GM18519 (cell line): ENCODE results near the gene DNTTIP2.
"Not testable (repeated sequence)": the region's sequence is repeated elsewhere in the genome, so short reads cannot be mapped to it uniquely, and the experiment has no call there.

Source experiments
- ATAC-seq: cut with Tn5 transposase; IDR thresholded peaks from one replicate; pipeline ENCODE4 v1.9.1; 2021; ENCODE audit warnings: mild to moderate bottlenecking, moderate library complexity; ENCODE audit not compliant: unreplicated experiment, low FRiP score

DNTTIP2 gene

DNA sequence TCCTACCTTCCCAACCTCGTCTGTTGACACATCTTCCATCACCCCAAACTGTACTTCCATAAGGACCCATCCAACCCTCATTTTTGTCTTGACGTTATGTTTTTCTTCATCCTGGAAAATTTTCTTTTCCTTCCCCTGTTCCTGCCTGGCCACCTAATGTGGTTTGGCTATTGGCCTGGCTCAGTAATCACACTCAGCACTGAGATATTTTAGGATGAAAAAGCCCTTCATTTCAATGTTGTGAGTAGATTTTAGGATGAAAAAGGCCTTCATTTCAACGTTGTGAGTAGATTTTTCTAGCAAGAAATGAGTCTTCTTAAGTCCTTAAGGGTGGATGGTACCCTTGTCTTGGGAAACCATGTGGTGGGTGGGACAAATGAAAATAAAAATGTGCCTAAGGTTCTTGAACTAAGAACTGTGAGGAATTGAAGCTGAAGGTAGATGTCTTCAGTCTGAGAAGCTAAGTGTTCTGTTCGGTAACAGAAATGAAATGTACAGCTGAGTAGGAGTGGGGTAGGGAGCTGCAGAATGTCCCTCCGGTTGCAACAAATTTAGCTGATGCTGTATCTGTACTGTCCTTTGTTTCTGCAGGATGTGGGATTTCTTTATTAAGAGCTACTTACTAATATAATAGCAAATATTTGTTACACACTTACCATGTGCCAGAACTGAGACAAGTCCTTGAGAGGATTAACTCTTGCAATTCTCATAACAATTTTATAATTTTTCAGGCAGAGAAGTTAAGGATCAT, 36.1 kb downstream of the DNTTIP2 start:
- ATAC-seq, result no peak

GRCh38 chr1:93841771-93842170, 37.2 kb downstream of the DNTTIP2 start:
- no peak for ATAC-seq

- ATAC-seq, result no peak
Observed at GRCh38 chr1:93840956-93841482, 38.0 kb downstream of the DNTTIP2 start.

DNA sequence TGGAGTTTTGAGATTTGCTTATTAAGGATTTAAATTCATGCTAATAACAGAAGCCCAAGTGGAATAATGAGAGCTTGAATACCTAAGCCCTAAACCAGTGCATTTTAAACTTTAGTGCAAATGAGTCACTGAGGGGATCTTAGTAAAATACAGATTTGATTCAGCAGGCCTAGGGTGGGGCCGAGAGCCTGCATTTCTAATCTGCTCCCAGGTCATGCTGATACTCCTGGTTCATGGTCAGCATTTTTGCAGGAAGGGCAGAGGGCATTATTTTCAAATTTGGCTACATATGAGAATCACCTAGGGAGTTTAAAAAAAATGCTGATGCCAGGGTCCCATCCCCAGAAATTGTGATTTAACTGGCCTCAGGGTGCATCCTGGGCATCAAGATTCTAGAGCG, 39.3 kb downstream of the DNTTIP2 start:
- ATAC-seq, result no peak

- ATAC-seq, result no peak
Observed at GRCh38 chr1:93839307-93839706, 39.7 kb downstream of the DNTTIP2 start.

- ATAC-seq, result no peak
Observed at GRCh38 chr1:93837961-93838360, 41.0 kb downstream of the DNTTIP2 start.

GRCh38 chr1:93833293-93833692, 45.7 kb downstream of the DNTTIP2 start:
- ATAC-seq, result not testable (repeated sequence)

DNA sequence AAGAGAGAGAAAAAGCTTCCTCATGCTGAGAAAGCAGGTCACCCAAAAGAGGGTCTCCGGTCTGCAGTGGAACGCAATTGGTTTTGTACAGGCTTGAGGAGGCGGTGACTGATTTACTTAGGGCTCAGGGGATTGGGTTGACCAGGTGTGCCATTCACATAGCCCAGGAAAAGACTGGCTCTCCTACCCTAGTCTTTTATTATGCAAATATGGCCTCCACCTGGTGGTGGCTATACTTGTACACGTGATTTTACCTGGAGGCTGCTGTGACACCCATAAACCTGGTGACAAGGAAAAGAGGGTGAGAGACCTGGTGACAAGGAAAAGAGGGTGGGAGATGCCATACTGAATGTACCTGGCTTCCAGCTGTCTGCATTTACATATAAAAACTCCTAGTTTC, 49.9 kb downstream of the DNTTIP2 start:
- ATAC-seq, result no peak

DNA sequence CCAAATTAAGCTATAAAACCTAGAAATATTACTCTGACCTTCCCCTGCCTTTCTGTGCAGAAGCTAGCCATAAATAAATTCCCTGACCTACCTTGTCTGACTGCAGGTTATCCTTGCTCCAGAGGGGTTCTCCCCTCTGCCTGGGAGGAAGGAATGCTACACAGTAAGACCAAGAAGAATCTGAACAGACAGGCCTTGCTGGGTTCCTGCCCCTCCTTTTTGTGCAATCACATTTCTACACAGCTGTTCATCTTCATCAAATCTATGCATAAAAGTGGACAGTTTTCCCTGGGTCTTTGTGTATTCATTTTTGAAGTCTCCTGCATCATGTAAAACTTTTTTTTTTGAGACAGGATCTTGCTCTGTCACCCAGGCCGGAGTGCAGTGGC, 50.6 kb downstream of the DNTTIP2 start:
- no peak for ATAC-seq

GRCh38 chr1:93827633-93828366, 51.2 kb downstream of the DNTTIP2 start:
- no peak for ATAC-seq

DNA sequence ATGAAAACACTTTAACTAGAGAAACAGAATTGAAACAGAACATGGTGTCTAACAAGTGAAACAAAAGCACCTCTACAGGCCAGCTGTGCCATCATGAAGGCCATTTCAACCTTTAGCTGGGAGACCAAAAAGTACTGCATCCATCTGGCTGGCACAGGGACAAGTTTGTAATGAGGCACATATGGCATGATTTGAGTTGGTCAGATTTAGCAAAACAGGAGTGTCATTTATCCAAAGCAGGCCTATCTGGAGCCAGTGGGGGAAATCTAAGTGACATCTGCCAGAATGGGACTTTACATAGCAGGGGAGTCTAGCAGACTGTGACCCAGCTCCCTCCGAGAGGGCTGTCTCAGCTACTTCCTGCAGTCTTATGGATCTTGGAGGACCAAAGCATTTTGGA, 51.9 kb downstream of the DNTTIP2 start:
- no peak for ATAC-seq

- no peak for ATAC-seq
Observed at GRCh38 chr1:93824834-93825233, 54.2 kb downstream of the DNTTIP2 start.

DNA sequence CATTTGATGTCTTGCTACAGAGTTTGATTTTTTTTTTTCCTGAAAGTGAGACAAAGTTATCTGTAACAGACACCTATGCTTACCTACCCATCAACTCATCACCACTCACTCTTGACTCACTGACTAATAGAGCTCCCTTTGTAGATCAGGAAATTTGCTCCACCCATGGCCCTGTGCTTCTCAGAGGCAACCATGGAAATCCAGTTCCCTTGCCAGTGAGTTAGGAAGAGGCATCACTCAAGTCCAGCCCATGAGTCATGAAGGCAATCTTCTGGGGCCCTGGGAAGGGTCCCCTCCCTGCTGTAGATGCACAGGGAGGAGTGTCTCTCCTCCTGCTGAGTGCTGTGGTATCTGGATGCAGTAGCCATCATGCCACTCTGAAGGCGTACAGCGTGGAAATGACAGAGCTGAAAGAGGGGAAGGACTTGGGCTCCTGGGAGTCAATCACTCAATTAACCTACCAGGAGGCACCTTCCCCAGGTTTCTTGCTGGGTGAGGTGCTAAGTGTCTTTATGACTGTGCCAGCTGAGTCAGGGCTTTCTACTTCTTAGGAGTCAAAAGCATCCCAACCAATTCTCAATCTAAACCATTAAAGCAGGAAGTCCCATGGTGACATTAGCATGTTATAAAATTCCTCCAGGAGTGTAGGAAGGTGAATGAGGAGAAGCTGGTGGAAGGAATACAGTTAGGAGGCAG, 56.1 kb downstream of the DNTTIP2 start:
- ATAC-seq, result no peak

DNA sequence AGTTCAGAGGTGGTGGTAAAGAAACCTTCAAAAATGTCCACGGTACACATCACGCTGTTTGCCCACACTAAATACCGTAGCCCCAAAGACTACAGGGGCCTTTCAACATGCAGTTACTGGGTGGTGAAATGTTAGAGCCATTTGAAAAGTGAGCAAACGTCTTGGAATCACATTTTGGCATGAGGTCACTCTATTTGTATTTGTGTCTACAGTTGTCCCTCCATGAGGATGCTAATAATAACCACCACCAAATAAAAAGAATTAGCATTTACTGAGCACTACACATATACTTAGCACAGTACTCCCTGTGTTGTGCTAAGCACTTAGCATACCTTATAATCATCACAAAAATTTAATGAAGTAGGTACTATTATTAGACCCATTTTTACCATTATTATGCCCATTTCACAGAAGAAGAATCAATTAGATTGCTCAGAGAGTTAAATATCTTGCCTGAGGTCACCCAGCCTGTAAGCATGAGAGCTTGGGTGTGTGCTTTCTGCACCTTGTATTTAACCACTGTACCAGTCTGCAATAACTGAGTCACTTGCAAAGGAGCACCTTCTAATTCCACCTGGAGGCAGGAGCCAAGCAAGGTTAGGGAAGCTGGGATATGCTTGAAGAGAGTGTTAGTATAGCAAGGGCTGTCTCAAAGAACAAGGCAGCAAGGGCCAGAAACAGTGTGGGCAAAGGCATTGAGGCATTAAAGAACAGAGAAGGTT, 57.4 kb downstream of the DNTTIP2 start:
- no peak for ATAC-seq

DNA sequence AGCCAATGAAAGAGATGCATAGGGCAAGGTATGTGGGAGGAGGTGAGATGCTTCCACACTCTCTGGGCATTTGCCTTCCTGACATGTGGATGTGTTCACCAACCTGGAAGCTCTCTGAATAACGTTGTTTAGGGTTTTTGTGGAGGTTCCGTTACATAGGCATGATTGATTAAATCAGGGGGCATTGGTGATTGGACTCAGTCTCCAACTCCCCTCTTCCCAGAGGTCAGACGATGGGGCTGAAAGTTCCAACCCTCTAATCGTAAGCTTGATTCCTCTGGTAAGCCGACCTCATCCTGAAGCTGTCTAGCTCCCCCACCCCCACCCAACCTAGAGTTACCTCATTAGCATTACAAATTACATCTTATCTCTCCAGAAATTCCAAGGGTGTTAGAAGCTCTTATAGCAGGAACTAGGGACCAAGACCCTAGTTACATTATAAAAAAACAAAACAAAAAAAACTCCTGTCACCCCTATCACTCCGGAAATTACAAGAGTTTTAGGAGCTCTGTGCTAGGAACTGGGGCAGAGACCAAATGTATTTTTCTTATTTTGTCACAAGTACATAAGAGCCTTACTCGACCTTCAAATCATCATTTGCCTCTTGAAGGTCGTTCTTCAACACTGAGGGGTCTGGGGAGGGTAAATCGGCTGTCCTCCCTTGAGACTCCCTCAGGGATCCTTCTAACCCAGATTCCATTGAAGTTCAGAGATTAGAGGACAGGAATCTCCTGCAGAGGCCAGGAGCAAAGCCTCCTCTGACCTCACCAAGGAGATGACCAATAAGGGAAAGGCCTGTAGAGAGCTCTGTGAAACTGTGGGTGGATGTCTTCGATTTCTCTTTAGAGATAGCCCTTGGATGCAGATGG, 58.2 kb downstream of the DNTTIP2 start:
- ATAC-seq, result no peak

DNA sequence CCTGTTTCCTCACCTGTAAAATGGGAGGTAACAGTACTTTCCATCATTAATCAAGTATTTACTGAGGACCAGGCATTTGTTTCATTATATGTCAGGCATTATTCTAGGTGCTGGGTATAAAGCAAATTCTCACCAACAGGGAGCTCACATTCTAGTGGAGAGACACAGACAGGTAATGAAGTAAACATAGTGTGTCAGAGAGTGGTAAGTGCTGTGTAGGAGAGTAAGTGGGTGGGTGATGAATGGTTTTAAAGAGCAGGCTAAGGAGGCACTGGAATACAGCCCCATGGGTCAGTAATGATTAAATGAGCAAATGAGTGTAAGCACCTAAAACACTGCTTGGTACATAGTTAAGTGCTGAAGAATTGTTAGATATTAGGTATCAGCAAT, 60.4 kb downstream of the DNTTIP2 start:
- no peak for ATAC-seq

DNA sequence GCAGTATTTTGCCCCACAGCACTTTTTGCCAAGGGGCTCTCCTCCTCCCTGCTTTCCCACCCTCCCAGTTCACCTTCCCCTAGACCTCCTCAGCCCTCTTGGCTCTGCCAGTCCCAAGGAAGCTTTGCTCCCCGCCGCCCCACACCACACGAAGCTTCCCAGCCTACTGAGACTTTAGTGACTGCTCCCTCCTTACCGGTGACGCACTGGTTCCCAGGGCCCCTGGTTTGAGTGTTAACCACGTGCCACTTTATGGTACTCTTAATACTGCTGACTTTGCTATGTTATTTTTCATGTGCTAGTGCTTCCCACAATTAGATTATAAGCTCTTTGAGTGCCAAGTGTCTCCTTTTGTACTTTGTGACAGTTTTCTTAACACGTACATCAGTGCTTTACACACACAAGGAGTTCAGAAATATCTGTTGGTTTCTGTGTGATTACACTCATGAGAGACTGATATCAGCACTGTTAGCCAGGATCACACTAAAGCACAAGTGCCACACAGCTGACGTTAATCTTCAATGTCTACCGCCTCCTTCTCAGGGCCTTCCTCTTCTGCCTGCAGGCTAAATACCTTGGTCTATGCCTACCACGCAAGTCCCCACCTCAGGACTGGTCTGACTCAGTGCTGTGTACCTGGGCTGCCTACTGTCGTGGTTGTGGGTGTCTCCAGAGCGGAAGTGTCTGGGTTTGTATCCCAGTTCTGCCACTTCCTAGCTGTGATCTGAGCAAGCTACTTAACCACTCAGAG, 61.0 kb downstream of the DNTTIP2 start:
- ATAC-seq, result no peak

GRCh38 chr1:93816970-93817678, 61.9 kb downstream of the DNTTIP2 start:
- no peak for ATAC-seq
